NCI-H2029 (cell line): ENCODE results near the gene SLC35F5.
A peak's percentile ranks its signal among the peaks of the same experiment; 100 is the strongest.
"Not testable (repeated sequence)": the region's sequence is repeated elsewhere in the genome, so short reads cannot be mapped to it uniquely, and the experiment has no call there.

Source experiments
- DNase-seq: peaks from one replicate; lab custom pipeline; 2025; lab: John Stamatoyannopoulos, UW

Gene SLC35F5

GRCh38 chr2:113755835-113756354, 547 bp downstream of the SLC35F5 start:
- DNase-seq: peak; percentile 7

GRCh38 chr2:113755035-113755834, 1.2 kb downstream of the SLC35F5 start:
- DNase-seq: no peak

DNA sequence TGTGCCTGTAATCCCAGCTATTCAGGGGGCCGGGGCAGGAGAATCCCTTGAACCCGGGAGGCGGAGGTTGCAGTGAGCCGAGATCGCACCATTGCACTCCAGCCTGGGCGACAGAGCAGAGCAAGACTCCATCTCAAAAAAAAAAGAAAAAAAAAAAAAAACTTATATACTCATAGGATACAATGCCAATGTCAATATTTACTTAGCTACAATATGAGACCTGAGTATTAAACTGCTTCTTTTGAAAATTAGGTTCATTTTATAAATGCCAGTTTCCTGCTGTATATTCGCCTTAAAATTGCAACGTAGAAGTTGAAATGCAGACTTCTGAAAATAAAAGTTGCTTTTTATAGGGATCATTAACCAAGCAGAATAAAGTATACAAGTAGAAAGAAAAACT, 2.3 kb downstream of the SLC35F5 start:
- DNase-seq: peak; percentile 18

- DNase-seq: no peak
Observed at GRCh38 chr2:113750385-113750784, 6.1 kb downstream of the SLC35F5 start.

DNA sequence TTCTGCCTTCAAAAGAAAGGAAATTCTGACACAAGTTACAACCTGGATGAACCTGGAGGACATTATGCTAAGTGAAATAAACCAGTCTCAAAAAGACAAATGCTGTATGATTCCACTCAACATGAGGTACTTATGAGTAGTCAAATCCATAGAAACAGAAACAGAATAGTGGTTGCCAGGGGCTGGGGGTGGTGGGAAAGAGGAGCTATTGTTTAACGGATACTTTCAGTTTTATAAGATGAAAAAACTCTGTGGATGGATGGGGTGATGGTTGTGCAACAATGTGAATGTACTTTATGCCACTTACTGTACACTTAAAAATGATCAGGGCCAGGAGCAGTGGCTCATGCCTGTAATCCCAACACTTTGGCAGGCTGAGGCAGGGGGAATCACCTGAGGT, 15.4 kb downstream of the SLC35F5 start:
- DNase-seq: no peak

DNA sequence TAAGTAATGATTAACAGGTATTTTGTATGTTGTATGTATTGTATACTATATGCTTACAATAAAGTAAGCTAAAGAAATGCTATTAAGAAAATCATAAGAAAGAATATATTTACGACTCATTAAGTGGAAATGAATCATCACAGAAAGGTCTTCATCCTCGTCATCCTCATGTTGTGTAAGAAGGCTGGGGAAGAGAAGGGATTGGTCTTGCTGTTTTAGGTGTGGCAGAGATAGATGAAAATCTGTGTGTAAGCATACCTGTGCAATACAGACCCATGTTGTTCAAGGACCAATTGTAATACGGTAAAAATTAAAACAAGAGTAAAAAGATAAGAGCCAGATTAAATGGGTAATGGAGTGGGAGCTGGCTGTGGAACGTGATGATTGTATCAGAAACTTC, 16.6 kb downstream of the SLC35F5 start:
- DNase-seq: no peak

DNA sequence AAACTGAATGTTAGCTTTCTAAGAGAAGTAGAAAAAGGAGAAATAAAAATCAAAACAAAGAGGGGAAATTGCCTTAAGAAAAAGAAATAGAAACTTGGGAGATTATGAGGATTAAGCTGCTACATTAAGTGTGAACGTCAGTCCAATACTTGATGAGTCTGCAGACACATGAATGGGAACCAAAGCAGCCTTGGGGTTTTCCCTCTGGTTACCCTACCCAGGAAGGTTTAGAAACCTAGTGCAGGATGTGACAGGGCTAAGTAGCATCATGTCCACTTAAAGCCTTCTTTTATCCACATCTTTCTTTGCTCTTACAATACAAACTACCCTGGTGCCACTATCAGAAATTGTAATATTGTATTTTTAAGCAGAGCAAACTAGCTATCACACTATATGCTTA, 22.3 kb downstream of the SLC35F5 start:
- no peak for DNase-seq

GRCh38 chr2:113724010-113724409, 32.4 kb downstream of the SLC35F5 start:
- no peak for DNase-seq

DNA sequence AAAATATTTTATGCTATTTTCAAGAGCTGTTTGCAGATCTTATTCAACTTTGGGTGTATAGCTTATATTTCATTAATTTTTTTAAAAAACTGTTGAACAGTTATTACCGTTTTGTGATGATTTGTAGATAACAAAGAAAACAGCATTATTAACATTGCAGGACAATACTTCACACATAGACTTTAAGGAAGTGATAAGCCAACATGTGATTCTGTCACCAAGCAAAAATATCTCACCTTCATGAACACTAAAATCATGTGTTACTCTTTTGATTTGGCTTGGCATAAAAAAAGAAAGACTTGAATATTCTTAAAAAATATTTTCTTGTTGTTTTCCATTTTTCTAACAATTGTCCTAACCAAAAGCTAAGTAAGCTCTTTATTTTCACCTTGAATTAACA, 33.0 kb downstream of the SLC35F5 start:
- DNase-seq: no peak

GRCh38 chr2:113720167-113720566, 36.3 kb downstream of the SLC35F5 start:
- DNase-seq: peak; percentile 8

DNA sequence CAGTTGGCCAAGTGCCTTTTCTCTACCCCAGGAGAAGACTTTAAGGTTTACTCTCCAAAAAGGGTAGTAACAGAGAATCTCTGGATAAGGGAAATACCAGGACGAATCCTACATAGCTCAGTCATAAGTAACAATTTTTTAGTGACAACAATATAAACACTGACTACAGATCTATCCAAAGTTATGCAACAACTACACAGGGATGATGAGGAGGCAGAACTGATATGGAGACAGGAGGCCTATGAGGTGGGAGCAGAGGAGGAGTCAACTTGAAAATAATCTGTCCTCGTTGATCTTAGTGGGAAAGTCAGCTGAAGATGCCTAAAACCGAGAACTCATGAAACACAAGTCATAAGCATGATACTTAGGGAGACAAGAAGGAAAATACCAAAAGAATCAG, 40.2 kb downstream of the SLC35F5 start:
- no peak for DNase-seq

DNA sequence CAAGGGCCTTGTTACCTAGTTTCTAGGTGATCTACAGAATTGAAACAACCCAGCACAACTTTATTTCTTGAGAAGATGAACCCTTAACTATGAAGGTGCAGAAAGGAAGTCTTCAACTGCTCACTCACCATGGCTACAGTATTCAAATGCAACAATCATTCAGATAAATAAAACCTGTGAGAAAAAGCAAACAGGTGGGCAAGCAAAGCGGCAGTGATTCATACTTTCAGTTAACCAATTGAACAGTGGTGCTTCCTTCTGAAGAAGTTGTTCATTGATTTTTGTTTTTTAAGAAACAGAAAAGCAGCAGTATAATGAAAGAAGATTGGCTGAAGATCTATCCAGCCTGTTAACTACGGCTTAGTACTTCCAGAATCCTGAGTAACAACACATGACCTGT, 43.5 kb downstream of the SLC35F5 start:
- no peak for DNase-seq

DNA sequence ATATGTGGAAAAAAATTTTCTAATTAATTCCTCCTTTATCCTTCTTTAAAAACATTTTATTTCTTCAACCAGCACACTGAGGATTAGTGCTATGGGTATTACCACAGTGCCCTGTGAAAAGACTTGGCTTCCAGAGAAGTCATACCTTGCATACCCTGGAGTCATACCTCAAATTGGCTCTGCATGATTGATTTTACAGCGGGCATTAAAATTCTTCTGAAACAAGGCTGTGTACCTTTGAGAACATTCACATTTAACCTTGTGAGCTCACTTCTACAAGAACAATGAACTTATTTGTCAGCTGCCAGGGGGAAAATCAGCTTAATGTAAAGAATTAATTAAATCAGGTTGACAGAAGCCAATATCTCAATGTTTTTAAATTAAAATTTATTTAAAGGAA, 44.6 kb downstream of the SLC35F5 start:
- DNase-seq: no peak

DNA sequence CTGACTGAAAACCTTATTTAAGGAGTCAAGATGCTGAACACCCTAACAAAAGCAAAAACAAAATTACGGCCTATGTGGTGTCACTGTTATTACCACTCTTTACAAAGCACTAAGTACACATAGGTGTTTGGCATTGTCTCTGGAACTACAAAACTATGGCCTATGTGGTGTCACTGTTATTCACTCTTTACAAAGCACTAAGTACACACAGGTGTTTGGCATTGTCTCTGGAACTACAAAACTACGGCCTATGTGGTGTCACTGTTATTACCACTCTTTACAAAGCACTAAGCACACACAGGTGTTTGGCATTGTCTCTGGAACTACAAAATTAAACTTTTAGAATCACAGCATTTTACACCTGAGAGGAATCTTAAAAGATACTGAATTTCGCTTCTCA, 47.4 kb downstream of the SLC35F5 start:
- peak; percentile 25 for DNase-seq

DNA sequence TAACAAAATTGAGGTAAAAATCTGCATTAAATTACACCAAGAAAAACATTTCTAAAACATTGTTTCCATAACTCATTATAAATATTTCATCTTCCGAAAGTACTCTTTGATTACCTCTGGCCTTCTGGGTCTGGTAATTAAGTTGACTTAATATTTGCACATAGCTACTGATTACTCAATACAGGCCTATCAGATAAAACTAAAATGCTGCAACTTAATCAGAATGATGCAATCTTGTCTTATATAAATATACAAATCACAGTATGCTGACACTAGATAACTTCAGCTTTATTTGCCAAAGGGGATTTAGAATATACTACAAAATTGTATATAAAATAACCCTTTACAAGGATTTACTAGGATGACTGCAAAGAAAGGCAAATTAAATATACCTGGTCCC, 49.3 kb downstream of the SLC35F5 start:
- DNase-seq: no peak

DNA sequence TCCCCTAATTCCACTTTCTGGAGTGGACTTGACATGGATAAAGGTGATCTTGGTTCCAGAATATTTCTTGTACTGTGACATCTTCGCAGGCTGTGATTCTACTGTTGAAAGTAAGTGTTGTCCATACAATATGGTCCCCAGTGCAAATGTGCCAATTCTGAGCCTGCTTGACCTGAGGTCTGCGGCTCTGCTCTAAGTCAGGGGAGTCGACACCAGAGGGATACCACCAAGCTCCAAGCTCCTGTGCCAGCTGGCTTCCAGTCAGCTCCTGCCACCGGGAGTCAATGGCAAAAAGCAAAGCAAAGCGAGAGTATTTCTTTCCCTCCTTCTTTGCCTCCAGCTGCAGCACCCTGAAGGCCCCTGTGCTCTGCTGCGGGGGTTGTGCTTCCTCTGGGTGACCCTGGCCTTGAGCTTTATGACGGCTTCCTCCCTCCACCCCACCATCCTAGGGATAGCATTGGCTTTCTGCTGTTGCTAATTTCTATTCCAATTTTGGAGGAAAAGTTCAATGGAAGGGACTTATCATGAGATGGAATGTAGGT, 50.4 kb downstream of the SLC35F5 start:
- DNase-seq: no peak

DNA sequence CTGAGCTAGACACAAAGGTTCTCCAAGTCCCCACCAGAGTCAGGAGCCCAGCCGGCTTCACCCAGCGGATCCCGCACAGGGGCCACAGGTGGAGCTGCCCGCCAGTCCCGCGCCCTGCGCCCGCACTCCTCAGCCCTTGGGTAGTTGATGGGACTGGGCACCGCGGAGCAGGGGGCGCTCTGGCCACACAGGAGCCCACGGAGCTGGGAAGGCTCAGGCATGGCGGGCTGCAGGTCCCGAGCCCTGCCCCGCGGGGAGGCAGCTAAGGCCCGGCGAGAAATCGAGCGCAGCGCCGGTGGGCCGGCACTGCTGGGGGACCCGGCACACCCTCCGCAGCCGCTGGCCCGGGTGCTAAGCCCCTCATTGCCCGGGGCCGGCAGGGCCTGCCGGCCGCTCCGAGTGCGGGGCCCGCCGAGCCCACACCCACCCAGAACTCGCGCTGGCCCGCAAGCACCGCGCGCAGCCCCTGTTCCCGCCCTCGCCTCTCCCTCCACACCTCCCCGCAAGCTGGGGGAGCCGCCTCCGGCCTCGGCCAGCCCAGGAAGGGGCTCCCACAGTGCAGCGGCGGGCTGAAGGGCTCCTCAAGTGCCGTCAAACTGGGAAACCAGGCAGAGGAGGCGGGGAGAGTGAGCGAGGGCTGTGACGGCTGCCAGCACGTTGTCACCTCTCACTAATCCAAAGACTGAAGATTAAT, 52.0 kb downstream of the SLC35F5 start:
- not testable (repeated sequence) for DNase-seq

DNA sequence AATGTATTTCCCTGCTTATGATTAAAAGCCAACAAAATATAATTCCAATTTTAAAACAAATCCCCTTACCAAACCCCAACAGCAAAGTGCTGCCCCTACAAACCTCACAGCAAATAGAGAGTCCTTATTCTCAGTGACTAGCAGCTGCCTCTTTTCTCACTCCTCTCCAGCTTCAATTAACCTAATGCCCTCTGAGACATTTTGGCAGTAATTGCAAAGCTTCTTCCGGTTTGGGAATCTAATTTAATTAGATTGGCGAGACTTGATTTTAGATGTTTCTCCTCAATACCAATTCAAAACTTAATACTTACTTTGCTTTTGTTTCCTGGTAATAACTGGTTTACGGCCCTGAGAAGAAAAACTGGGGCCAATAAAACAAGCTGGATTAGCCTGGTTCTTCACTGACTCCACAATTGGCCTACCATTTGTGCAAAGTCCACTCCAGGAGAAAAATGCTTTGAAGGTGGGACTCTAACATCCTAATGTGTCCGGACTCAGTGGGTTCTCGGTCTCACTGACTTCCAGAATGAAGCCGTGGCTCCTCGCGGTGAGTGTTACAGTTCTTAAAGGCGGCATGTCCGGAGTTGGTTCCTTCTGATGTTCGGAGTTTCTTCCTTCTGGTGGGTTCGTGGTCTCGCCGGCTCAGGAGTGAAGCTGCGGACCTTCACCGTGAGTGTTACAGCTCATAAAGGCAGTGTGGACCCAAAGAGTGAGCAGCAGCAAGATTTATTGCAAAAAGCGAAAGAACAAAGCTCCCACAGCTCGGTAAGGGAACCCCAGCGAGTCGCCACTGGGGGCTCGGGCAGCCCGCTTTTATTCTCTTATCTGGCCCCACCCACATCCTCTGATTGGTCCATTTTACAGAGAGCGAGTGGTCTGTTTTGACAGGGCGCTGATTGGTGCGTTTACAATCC, 52.8 kb downstream of the SLC35F5 start:
- no peak for DNase-seq

DNA sequence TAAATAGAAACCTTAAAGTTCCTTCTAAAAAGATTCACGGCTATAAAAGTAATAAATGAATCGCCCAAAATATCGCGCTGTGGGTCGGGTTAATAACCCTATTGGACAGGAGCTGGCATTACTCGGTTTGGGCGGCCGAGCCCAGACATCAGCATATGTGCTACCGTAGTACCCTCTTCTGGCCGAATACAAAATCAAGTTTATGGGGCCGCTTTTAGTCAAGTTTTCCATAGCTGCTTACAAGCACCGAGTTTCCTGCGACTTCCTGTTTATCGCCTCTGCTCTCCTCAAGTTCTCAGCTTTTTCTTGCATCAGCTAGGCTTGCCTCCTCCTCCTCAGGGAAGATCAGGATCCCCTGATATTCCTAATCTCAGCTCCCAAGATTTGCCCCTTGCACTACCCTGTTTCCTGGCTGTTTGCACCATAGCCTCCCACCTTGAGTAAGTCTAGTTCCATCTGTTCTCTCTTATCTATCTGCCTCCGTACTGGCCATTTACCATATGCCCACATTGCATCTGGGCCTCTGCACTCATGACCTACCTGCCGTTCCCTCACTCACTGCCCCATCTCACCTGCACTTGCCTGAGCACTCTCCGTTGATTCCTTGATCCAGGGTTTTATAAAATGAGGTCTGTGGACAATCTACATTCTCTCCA, 56.1 kb downstream of the SLC35F5 start:
- DNase-seq: no peak

DNA sequence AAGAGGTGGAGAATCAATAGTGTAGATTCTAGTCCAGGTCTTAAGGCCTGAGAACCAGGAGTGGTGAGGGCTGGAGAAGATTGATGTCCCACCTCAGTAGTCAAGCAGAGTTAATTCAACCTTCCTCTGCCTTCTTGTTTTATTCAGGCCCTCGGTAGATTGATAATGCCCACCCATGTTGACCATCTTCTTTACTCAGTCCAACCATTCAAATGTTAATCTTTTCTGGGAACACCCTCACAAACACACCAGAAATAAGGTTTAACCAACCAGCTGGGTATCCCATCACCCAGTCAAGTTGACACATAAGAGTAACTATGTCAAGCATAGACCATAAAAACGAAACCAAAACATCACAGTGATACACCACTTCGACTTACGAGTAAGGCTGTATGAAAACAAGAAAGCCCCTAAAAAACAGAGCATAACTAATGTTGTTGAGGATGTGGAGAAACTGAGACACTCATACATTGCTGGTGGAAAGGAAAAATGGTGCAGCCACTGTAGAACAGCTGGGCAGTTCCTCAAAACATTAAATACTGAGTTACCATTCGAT, 57.5 kb downstream of the SLC35F5 start:
- no peak for DNase-seq

DNA sequence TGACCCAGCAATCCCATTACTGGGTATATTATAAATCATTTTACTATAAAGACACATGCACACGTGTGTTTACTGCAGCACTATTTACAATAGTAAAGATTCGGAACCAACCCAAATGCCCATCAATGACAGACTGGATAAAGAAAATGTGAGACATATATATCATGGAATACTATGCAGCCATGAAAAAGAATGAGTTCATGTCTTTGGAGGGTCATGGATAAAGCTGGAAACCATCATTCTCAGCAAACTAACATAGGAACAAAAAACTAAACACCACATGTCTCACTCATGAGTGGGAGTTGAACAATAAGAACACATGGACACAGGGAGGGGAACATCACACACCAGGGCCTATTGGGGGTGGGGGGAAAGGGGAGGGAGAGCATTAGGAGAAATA, 58.2 kb downstream of the SLC35F5 start:
- DNase-seq: not testable (repeated sequence)
